Measurements from ENCODE around the gene STT3B. TPM values are rescaled to one million over a fixed set of nuclear protein-coding genes. Genes with fewer than 3 reads are reported as not detected.
"Not testable (repeated sequence)": the region's sequence is repeated elsewhere in the genome, so short reads cannot be mapped to it uniquely, and the experiment has no call there.

STT3B gene
- 92.3 TPM for polyA plus RNA-seq (2013, experiment 1 of 2; ENCODE audit: insufficient read length)
- 97.1 TPM for polyA plus RNA-seq (2013, experiment 2 of 2; ENCODE audit: insufficient read length)

- DNase-seq, result peak; percentile 88
Observed at GRCh38 chr3:31532587-31533168, at the start of gene STT3B. Gene STT3B (plus strand): TSS chr3:31532925. CDS start chr3:31532999, 74 bp downstream.

GRCh38 chr3:31483776-31484175 lies 48.9 kb upstream of the STT3B start:
- no peak for DNase-seq

GRCh38 chr3:31485196-31485595 lies 47.5 kb upstream of the STT3B start:
- no peak for DNase-seq

- DNase-seq, result no peak
Observed at GRCh38 chr3:31486865-31487533, 45.7 kb upstream of the STT3B start.

- DNase-seq, result no peak
Observed at GRCh38 chr3:31488475-31489017, 44.2 kb upstream of the STT3B start.

- no peak for DNase-seq
Observed at GRCh38 chr3:31490502-31490901, 42.2 kb upstream of the STT3B start.

- DNase-seq, result no peak
Observed at GRCh38 chr3:31491660-31492059, 41.1 kb upstream of the STT3B start.

- DNase-seq, result no peak
Observed at GRCh38 chr3:31493149-31493548, 39.6 kb upstream of the STT3B start.

- no peak for DNase-seq
Observed at GRCh38 chr3:31495971-31496665, 36.6 kb upstream of the STT3B start.

GRCh38 chr3:31498791-31499190 lies 33.9 kb upstream of the STT3B start:
- no peak for DNase-seq

GRCh38 chr3:31499281-31499680 lies 33.4 kb upstream of the STT3B start:
- no peak for DNase-seq

- DNase-seq, result no peak
Observed at GRCh38 chr3:31502803-31503221, 29.9 kb upstream of the STT3B start.

GRCh38 chr3:31503456-31503855 lies 29.3 kb upstream of the STT3B start:
- DNase-seq, result no peak

GRCh38 chr3:31504230-31504629 lies 28.5 kb upstream of the STT3B start:
- no peak for DNase-seq

- DNase-seq, result no peak
Observed at GRCh38 chr3:31505371-31506048, 27.2 kb upstream of the STT3B start.

- not testable (repeated sequence) for DNase-seq
Observed at GRCh38 chr3:31506515-31506914, 26.2 kb upstream of the STT3B start.

- DNase-seq, result no peak
Observed at GRCh38 chr3:31508452-31509146, 24.1 kb upstream of the STT3B start.

GRCh38 chr3:31509147-31509728 lies 23.5 kb upstream of the STT3B start:
- DNase-seq, result no peak

- DNase-seq, result no peak
Observed at GRCh38 chr3:31514570-31514969, 18.2 kb upstream of the STT3B start.

- no peak for DNase-seq
Observed at GRCh38 chr3:31515486-31516284, 17.0 kb upstream of the STT3B start.

- DNase-seq, result no peak
Observed at GRCh38 chr3:31516757-31517156, 16.0 kb upstream of the STT3B start.

Data from fibroblast of skin of scalp (primary cell).